GM21423 (cell line): ENCODE results near the gene PLEKHM3.

Experiments used
- ATAC-seq: cut with Tn5 transposase; IDR thresholded peaks from one replicate; pipeline ENCODE4 v1.9.1; 2021; ENCODE audit warnings: mild to moderate bottlenecking, moderate library complexity; ENCODE audit not compliant: unreplicated experiment

Gene PLEKHM3

GRCh38 chr2:207993151-207993763, 32.1 kb downstream of the PLEKHM3 start:
- no peak for ATAC-seq

- ATAC-seq, result no peak
Measured at GRCh38 chr2:207991944-207992343, 33.4 kb downstream of the PLEKHM3 start.

- no peak for ATAC-seq
Measured at GRCh38 chr2:207990784-207991183, 34.5 kb downstream of the PLEKHM3 start.

GRCh38 chr2:207988975-207989374, 36.4 kb downstream of the PLEKHM3 start:
- ATAC-seq, result no peak

GRCh38 chr2:207987025-207987716, 38.2 kb downstream of the PLEKHM3 start:
- no peak for ATAC-seq

GRCh38 chr2:207984765-207985480, 40.4 kb downstream of the PLEKHM3 start:
- ATAC-seq, result no peak

GRCh38 chr2:207983641-207984042, 41.7 kb downstream of the PLEKHM3 start:
- peak; percentile 62 for ATAC-seq

- no peak for ATAC-seq
Measured at GRCh38 chr2:207978177-207978948, 47.0 kb downstream of the PLEKHM3 start.

- ATAC-seq, result no peak
Measured at GRCh38 chr2:207975921-207976320, 49.4 kb downstream of the PLEKHM3 start.

- ATAC-seq, result no peak
Measured at GRCh38 chr2:207974216-207974605, 51.1 kb downstream of the PLEKHM3 start.

- no peak for ATAC-seq
Measured at GRCh38 chr2:207970826-207971180, 54.5 kb downstream of the PLEKHM3 start.

- ATAC-seq, result no peak
Measured at GRCh38 chr2:207970147-207970825, 55.0 kb downstream of the PLEKHM3 start.

- ATAC-seq, result no peak
Measured at GRCh38 chr2:207969249-207969648, 56.1 kb downstream of the PLEKHM3 start.

- ATAC-seq, result no peak
Measured at GRCh38 chr2:207967121-207967520, 58.2 kb downstream of the PLEKHM3 start.

GRCh38 chr2:207960911-207961310, 64.4 kb downstream of the PLEKHM3 start:
- ATAC-seq, result no peak

- no peak for ATAC-seq
Measured at GRCh38 chr2:207960090-207960489, 65.2 kb downstream of the PLEKHM3 start.

- no peak for ATAC-seq
Measured at GRCh38 chr2:207956771-207957170, 68.6 kb downstream of the PLEKHM3 start.

GRCh38 chr2:207955456-207955855, 69.9 kb downstream of the PLEKHM3 start:
- ATAC-seq, result no peak

GRCh38 chr2:207953354-207953753, 72.0 kb downstream of the PLEKHM3 start:
- ATAC-seq, result no peak

- ATAC-seq, result no peak
Measured at GRCh38 chr2:207952564-207953345, 72.6 kb downstream of the PLEKHM3 start.
